ENCODE results near the gene CYP51A1.

GRCh38 chr7:92075455-92076158 lies 58.7 kb downstream of the CYP51A1 start:
- TF ChIP-seq CTCF (conservative IDR thresholded peaks at IDR 0.05) (no peak), EZH2 (IDR thresholded peaks at IDR 0.05; ENCODE audit: low read depth) (no peak)
